ENCODE results near the gene BANP. TPM values are rescaled to one million over a fixed set of nuclear protein-coding genes. Genes with fewer than 3 reads are reported as not detected.
"Not testable (repeated sequence)": the region's sequence is repeated elsewhere in the genome, so short reads cannot be mapped to it uniquely, and the experiment has no call there.

BANP gene, protein sequence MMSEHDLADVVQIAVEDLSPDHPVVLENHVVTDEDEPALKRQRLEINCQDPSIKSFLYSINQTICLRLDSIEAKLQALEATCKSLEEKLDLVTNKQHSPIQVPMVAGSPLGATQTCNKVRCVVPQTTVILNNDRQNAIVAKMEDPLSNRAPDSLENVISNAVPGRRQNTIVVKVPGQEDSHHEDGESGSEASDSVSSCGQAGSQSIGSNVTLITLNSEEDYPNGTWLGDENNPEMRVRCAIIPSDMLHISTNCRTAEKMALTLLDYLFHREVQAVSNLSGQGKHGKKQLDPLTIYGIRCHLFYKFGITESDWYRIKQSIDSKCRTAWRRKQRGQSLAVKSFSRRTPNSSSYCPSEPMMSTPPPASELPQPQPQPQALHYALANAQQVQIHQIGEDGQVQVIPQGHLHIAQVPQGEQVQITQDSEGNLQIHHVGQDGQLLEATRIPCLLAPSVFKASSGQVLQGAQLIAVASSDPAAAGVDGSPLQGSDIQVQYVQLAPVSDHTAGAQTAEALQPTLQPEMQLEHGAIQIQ
- total RNA-seq: 10 to 100 TPM; 31.3 to 59.2 TPM

DNA sequence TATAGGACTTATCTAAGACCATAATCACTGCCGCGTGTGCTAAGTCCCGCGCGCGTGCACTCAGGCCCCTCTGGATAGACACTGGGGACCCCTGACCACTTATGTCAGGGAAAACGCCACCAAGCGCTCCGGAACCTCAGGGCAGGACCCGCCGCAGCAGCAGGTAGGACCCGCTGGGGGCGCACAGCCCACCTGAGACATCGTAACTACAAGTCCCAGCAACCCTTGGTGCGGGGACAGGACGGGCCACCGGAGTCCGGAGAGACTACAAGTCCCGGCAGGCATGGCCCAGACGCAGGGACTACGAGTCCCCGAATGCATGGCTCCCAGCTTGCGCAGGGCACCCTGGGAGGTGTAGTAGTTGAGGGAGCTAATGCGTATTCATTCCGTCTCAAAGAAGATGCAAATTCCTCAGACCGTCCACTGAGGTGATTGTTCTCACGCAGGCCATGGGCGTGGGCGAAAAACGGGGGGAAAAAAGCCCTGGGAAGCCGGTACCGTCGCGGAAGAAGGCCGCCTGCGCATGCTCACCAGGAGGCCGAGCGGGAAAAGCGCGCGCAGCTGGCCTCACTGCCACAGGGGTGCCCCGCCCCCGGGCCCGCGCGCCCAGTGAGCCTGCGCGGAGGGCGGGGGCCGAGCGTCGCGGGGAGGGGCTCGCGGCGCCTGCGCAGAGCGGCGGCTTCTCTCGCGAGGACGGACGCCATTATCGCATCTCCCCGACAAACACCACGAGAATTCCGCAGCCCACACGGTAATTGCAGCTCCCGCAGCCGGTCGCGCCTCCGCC is at the start of gene BANP:
BANP (plus strand) TSS at position 670 of the 787 bp plus-strand sequence. CDS start 23,682 bp downstream, outside the sequence.
- peak within 1 kb of the TSS; percentile 97 to 99 for H3K27ac Mint-ChIP-seq
- H3K36me3 Mint-ChIP-seq: peaks cover 14% of the 10 kb centered on the region
- H3K27me3 Mint-ChIP-seq: peaks cover 0 to 3% of the 10 kb centered on the region in 2 donors
- H3K4me1 Mint-ChIP-seq (ENCODE audit: low read depth in 2 of 2): peaks cover 37 to 41% of the 10 kb centered on the region in 2 donors
- peak within 1 kb of the TSS; percentile 99 for H3K4me3 Mint-ChIP-seq
- DNase-seq (ENCODE audit: low spot score) (peak; percentile 99), ATAC-seq (peak; percentile 96)
- no peaks in the 10 kb centered on the region for H3K9me3 Mint-ChIP-seq

DNA sequence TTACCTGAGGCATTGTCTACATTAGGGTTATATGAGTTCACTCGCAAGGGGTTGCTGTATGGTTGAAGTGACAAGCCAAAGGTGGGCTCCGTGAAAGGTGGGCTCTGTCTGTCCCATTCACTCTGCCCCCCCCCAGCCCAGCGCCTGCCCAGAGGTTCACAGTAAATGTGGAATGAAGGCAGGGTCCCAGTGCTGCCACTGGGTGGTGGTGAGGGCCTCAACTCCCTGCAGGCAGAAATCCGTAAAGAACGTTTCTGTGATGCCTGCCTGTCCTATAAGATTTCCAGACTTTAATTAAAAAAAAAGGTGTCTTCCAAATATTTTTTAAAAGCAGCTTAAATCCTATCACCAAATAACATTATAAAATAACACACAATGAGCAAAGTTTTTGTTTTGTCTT is 46.3 kb upstream of the BANP start:
- not testable (repeated sequence) for H3K4me3 Mint-ChIP-seq; ATAC-seq; H3K27me3 Mint-ChIP-seq; H3K36me3 Mint-ChIP-seq; H3K9me3 Mint-ChIP-seq; H3K27ac Mint-ChIP-seq; H3K4me1 Mint-ChIP-seq (ENCODE audit: low read depth in 2 of 2)
- DNase-seq (ENCODE audit: low spot score): peak; percentile 53

DNA sequence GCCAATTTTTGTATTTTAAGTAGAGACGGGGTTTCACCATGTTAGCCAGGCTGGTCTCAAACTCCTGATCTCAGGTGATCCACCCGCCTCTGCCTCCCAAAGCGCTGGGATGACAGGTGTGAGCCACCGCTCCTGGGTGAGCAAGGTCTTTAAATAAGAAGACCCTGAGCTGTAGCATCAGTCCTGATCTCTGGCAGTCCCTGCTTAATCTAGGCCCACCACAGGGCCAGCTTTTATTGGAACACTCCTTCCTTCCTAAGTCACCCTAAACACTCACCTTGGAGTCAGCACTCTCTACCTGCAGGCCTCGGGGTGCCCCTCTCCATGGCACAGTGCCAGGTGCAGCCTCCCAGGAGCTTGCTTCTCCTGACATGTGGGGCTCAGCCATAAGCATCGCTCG is 45.7 kb upstream of the BANP start:
- not testable (repeated sequence) for H3K9me3 Mint-ChIP-seq; H3K27me3 Mint-ChIP-seq; H3K36me3 Mint-ChIP-seq; H3K4me1 Mint-ChIP-seq (ENCODE audit: low read depth in 2 of 2); H3K4me3 Mint-ChIP-seq; H3K27ac Mint-ChIP-seq
- peak in 1 of 2 donors; percentile 6 for ATAC-seq
- DNase-seq (ENCODE audit: low spot score): peak; percentile 39

DNA sequence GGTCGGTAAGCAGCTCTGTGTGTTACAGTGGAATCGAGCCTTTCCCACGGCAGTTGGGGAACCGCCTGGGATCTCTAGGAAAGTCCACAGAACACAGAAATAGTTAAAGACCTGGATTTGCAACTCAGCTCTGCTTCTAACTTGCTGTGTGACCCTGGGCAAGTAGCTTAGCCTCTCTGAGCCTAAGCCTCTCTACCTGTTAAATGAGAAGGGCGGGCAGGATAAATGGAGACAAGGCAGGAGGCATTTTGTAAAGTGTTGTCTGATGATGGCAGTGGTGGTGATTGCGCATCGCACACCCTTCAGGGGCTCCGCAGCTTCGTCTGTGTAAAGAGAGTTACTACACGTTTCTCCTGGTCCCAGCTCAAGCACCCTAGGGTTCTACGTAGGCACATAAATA is 43.1 kb upstream of the BANP start:
- DNase-seq (ENCODE audit: low spot score); H3K9me3 Mint-ChIP-seq; H3K27ac Mint-ChIP-seq; ATAC-seq; H3K36me3 Mint-ChIP-seq; H3K27me3 Mint-ChIP-seq; H3K4me1 Mint-ChIP-seq (ENCODE audit: low read depth in 2 of 2); H3K4me3 Mint-ChIP-seq: not testable (repeated sequence)

DNA sequence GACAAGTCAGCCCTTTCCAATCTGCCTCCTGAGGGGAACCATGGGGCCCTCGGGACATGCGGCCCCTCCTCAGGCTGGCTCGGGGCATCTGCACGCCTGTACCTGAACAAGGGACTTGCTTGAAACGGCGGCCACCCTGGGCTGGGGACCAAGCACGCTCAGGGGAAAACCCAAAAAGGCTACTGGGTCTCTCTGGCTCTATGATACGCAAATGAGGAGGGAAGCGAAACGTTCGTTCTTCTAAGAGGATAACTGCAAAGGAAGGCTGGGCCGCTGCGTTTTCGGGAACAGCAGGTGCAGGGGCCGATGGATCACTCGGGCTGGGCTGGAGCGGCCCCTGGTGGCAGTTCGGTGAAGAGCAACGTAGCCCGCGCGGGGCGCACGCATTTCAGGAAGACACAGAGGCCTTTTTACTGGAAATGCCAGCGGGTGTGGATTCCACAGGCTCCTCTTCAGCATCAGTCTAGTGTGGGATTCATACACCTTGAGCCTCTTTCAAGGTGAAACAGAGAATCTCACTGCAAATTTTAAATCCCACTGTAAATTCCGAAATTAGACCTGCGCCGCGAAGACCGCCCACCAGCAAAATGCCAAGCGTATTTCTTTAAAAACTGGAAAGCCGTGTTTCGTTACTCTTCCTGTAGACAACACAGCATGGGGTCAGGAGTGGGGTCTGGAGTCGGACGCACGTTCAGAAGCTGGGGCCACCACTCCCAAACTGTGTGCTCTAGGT is 41.9 kb upstream of the BANP start:
- not testable (repeated sequence) for H3K36me3 Mint-ChIP-seq; H3K27me3 Mint-ChIP-seq; H3K9me3 Mint-ChIP-seq; H3K4me3 Mint-ChIP-seq; H3K4me1 Mint-ChIP-seq (ENCODE audit: low read depth in 2 of 2)
- DNase-seq (ENCODE audit: low spot score) (peak; percentile 76), ATAC-seq (peak; percentile 80 to 85)
- peak overlapping the region in 1 of 2 donors; percentile 37 for H3K27ac Mint-ChIP-seq

DNA sequence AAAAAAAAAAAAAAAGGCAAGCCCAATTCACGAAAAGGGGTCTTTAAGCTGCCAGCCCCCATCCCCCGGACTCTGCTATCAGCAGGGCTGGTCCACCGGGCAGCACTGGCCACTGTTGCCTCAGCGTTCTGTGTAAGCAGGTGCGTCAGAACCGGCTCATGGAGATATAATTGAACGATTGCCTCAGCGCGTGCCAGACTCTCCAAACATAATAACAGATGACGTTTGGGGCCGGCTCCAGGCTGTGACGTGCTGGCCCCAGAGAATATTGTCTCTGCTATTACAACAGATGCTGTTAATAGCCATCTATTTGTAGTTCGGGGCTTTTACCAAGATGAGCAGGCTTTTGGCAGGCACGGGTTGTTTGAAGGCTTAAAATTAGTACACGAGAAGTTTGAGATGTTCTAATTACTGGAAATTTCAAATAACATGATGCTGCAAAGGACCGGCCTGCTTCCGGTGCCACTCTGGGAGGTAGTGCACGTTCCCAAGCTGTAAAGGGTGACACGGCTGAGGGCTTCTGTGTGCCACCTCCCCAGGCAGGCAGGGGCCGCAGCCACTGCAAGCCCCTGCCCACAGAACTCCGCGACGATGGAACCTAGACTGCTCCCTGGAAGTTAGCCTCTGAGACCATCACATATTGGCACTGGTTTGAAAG is 40.0 kb upstream of the BANP start:
- not testable (repeated sequence) for H3K4me3 Mint-ChIP-seq; H3K27ac Mint-ChIP-seq; H3K9me3 Mint-ChIP-seq; H3K36me3 Mint-ChIP-seq; ATAC-seq; H3K4me1 Mint-ChIP-seq (ENCODE audit: low read depth in 2 of 2)
- H3K27me3 Mint-ChIP-seq: peaks cover 6 to 11% of the 10 kb centered on the region in 2 donors
- peak; percentile 31 for DNase-seq (ENCODE audit: low spot score)

DNA sequence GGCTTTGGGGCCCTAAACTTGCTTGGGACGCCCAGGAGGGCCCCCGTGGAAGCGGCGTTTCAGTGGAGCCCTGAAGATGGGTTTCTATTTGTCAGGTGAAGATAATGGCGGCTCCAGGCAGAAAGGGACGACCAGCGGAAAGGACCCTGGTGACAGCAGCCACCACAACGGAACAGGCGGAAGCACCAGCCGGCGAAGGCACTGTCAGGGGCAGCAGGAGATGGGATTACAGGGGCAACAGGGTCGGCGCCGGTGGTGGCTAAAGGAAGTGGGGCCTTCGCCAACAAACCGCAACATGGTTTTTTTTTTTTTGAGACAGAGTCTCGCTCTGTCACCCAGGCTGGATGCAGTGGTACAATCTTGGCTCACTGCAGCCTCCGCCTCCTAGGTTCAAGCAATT is 38.5 kb upstream of the BANP start:
- DNase-seq (ENCODE audit: low spot score): peak; percentile 42
- not testable (repeated sequence) for H3K4me1 Mint-ChIP-seq (ENCODE audit: low read depth in 2 of 2); H3K36me3 Mint-ChIP-seq; ATAC-seq; H3K9me3 Mint-ChIP-seq
- Mint-ChIP-seq H3K27ac (peak overlapping the region in 1 of 2 donors; percentile 74), H3K27me3 (peaks cover 6 to 11% of the 10 kb centered on the region in 2 donors), H3K4me3 (peak overlapping the region; percentile 15)

DNA sequence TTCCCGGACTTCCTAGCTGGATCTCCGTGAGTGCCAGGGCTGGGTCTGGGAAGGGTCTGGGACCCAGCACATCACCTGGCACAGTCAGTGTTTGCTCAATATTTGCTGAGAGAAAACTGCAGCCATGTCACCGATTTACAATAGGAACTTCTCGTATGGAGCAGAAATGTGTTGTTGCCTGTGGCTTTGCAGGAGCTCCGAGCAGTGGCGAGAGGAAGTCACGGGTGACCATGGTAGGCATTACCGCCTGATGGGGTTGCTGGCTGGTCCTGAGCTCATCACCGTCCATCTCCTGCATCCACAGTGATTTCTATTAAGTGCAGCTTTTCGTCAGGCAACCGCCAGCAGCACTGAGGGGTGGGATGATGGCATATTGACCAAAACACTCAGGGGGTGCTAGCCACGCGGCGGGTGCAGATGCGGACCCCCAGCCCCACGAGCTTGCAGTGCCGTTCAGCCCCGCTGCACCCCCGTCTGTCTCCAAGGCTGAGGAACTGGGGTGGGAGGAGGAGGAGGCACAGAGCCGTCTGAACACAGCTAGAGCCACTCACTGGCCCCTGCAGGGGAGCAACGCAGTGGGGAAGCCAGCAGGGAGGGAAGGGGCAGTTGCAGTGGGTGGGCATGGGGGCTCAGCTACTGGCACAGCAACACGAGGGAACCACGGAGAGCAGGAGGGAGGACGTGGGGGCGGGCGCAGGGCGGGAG is 37.1 kb upstream of the BANP start:
- not testable (repeated sequence) for ATAC-seq; H3K4me3 Mint-ChIP-seq; H3K4me1 Mint-ChIP-seq (ENCODE audit: low read depth in 2 of 2); H3K9me3 Mint-ChIP-seq; H3K36me3 Mint-ChIP-seq; H3K27ac Mint-ChIP-seq; DNase-seq (ENCODE audit: low spot score)
- H3K27me3 Mint-ChIP-seq: peaks cover 13 to 15% of the 10 kb centered on the region in 2 donors

DNA sequence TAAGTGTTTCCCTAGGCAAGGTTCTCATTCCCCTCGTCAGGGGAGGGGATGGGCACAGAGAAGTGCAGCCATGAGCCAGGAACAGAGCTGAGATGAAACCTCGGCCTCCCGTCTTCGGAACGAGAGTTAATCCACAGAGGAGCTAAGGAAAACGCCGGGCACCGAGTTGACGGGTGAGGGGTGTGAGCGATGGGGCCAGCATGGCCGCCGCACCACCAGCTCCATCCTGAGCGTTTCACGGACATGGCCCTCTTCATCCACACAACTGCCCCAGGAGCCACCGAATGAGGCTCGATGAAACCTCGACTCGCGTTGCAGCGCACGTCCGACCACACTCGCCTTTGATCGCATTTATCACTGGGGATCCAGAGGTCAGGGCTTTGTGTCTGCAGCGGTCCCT is 36.4 kb upstream of the BANP start:
- Mint-ChIP-seq H3K27me3 (peaks cover 13% of the 10 kb centered on the region in 2 donors), H3K4me3 (no peak overlapping the region)
- no peak for ATAC-seq

DNA sequence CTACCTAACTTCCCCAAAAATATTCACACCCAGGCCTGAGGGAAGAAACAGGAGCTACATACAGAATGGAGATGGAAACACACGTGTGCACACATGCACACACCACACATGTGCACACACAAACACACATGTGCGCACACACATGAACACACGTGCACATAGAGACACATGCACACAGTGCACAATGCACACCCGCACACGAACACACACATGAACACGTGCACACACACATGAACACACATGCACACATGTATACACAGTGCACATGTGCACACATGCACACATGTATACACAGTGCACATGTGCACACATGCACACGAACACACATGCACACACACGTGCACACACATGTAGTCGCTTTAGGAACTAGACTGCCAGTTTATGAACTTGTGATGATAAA is 33.7 kb upstream of the BANP start:
- H3K9me3 Mint-ChIP-seq: no peaks in the 10 kb centered on the region
- no peak overlapping the region for H3K27ac Mint-ChIP-seq
- DNase-seq (ENCODE audit: low spot score): no peak
- H3K4me1 Mint-ChIP-seq (ENCODE audit: low read depth in 2 of 2): peaks cover 2% of the 10 kb centered on the region in 2 donors
- H3K27me3 Mint-ChIP-seq: peaks cover 10% of the 10 kb centered on the region in 2 donors
- no peaks in the 10 kb centered on the region for H3K36me3 Mint-ChIP-seq
- ATAC-seq: no peak
- H3K4me3 Mint-ChIP-seq: no peak overlapping the region

More for the DNA sequence above, 36.4 kb upstream of the BANP start:
- no peaks in the 10 kb centered on the region for H3K36me3 Mint-ChIP-seq
- no peaks in the 10 kb centered on the region for H3K9me3 Mint-ChIP-seq
- no peak overlapping the region for H3K27ac Mint-ChIP-seq
- H3K4me1 Mint-ChIP-seq (ENCODE audit: low read depth in 2 of 2): peaks cover 4% of the 10 kb centered on the region in 2 donors
- DNase-seq (ENCODE audit: low spot score): peak; percentile 50

DNA sequence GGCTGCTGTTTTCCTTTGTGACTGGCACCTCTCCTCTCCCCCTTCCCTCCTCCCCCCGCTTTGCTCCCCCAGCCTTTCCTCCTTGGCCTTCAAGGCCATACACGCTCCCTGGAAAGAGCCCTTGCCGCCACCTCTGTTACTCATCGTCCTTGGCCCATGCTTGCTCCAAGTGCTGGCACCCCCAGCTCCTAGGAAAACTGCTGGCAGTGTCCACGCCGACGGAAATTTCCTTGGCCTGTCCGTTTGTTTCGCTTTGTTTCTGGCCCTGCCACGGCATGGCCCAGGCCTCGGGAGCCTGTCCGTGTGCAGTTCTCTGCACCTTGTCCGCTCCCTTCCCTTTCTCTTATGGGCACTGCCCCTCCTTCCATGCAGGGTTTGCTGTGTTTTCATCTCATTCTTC is 32.9 kb upstream of the BANP start:
- H3K27me3 Mint-ChIP-seq: peaks cover 7 to 8% of the 10 kb centered on the region in 2 donors
- H3K36me3 Mint-ChIP-seq: no peaks in the 10 kb centered on the region
- DNase-seq (ENCODE audit: low spot score): no peak
- no peaks in the 10 kb centered on the region for H3K9me3 Mint-ChIP-seq
- H3K4me1 Mint-ChIP-seq (ENCODE audit: low read depth in 2 of 2): peaks cover 0 to 2% of the 10 kb centered on the region in 2 donors
- ATAC-seq: no peak
- no peak overlapping the region for H3K4me3 Mint-ChIP-seq
- H3K27ac Mint-ChIP-seq: no peak overlapping the region

DNA sequence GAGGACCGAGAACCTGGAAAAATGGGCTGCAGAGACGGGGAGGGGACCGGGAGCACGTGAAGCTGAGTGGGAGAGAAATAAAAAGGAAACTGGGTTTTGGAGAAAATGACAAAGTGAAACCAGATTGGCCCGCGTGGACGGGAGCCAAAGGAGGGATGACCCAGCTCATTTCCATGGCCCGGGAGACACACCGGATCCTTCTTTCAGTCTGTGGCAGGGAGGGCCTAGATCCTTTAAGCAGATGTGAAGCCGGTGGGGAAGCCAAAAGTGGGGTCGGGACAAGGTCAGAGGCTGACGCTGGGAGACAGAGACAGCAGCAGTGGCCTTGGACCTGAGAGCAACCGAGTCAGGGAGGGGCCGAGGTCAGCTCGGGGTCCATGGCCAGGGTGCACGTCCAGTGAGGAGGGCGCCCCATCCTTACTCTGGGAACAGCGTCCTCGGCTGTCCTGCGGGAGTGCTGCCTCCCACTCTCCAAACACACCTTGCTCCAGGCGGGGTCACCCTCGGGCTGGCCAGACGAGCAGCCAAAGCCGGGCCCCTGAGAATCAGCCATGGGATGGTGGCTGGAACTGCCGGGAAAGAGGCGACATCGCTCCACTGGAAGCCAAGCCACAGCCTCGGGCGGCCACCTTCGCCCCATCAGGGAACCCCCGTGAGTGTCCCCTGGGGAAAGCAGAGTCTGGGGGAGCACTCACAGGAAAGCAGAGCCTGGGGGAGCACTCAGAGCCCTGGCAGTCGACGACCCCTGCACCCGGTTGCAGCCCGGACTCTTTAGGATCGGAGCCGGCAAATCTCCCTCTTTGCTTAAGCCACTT is 32.2 kb upstream of the BANP start:
- H3K27ac Mint-ChIP-seq: no peak overlapping the region
- ATAC-seq (no peak), DNase-seq (ENCODE audit: low spot score) (peak; percentile 55)
- no peaks in the 10 kb centered on the region for H3K9me3 Mint-ChIP-seq
- H3K36me3 Mint-ChIP-seq: no peaks in the 10 kb centered on the region
- H3K4me3 Mint-ChIP-seq: no peak overlapping the region
- peaks cover 7 to 8% of the 10 kb centered on the region in 2 donors for H3K27me3 Mint-ChIP-seq
- H3K4me1 Mint-ChIP-seq (ENCODE audit: low read depth in 2 of 2): peaks cover 0 to 2% of the 10 kb centered on the region in 2 donors

Data from natural killer cell treated with Interleukin-12 subunit alpha and Interleukin-12 subunit beta and Interleukin-15 and Interleukin-18, amount 100 ng/mL, for 72 hours (primary cell).